ENCODE results near the gene USP3. TPM values are rescaled to one million over a fixed set of nuclear protein-coding genes. Genes with fewer than 3 reads are reported as not detected.

Gene USP3
- total and polyA plus RNA-seq, 2 donors: 20.6 to 77.4 TPM

DNA sequence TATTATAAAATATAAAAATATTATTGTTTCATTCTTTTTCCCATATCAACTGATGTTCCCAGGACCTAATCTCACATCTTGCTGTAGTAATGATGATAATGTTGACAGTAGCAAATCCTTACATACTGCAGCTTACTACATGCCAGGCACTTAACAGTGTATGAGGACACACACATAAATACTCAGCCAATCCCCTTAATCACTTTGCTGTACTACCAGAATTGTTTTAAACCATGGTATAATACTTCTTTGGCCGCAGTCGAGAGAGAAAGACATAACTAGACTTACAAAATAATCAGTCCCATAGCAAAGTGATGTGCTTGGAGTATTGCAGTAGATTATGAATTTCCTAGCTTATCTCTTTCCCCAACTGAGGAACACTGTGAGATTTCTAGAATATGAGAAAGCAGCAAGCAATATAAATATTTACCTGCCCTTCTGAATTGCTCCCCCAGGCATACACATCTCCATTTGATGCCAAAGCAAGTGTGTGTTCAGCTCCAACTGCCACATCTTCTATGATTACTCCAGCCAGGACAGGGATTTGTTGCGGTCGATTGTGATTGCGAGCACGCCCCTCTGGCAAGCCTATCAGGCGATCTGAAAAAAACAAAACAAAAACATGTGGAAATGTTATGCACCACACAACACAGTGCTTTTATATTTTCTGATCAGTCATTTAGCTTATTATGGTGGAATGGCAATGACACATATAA, 125.8 kb downstream of the USP3 start:
- H3K27ac ChIP-seq (ENCODE audit: low read depth): no peak overlapping the region
- 65% methylated on average over 7 of the region's 7 CpGs for WGBS
- peaks cover 13% of the 10 kb centered on the region for H3K36me3 ChIP-seq (ENCODE audit: insufficient read depth)
- H3K4me1 ChIP-seq (ENCODE audit: insufficient read depth): no peaks in the 10 kb centered on the region
- no peak overlapping the region for H3K4me3 ChIP-seq (ENCODE audit: low read depth, low read length)
- no peak for DNase-seq (ENCODE audit: extremely low spot score)

GRCh38 chr15:63633312-63633711, 128.9 kb downstream of the USP3 start:
- no peak for DNase-seq (ENCODE audit: extremely low spot score)
- no peaks in the 10 kb centered on the region for H3K4me1 ChIP-seq (ENCODE audit: insufficient read depth)
- no peak overlapping the region for H3K4me3 ChIP-seq (ENCODE audit: low read depth, low read length)
- 90% methylated on average over 2 of the region's 2 CpGs for WGBS
- H3K36me3 ChIP-seq (ENCODE audit: insufficient read depth): peaks cover 5% of the 10 kb centered on the region
- no peak overlapping the region for H3K27ac ChIP-seq (ENCODE audit: low read depth)

- WGBS: 80% methylated on average over 1 of the region's 1 CpG
Observed at GRCh38 chr15:63634154-63634553, 129.8 kb downstream of the USP3 start.

GRCh38 chr15:63636518-63637061, 132.2 kb downstream of the USP3 start:
- H3K36me3 ChIP-seq (ENCODE audit: insufficient read depth): peaks cover 12% of the 10 kb centered on the region
- no peak for DNase-seq (ENCODE audit: extremely low spot score)
- H3K4me1 ChIP-seq (ENCODE audit: insufficient read depth): no peaks in the 10 kb centered on the region
- WGBS: 96% methylated on average over 9 of the region's 9 CpGs
- no peak overlapping the region for H3K4me3 ChIP-seq (ENCODE audit: low read depth, low read length)
- no peak overlapping the region for H3K27ac ChIP-seq (ENCODE audit: low read depth)

More at GRCh38 chr15:63634154-63634553, 129.8 kb downstream of the USP3 start:
- no peaks in the 10 kb centered on the region for H3K4me1 ChIP-seq (ENCODE audit: insufficient read depth)
- H3K27ac ChIP-seq (ENCODE audit: low read depth): no peak overlapping the region
- peaks cover 5% of the 10 kb centered on the region for H3K36me3 ChIP-seq (ENCODE audit: insufficient read depth)
- no peak overlapping the region for H3K4me3 ChIP-seq (ENCODE audit: low read depth, low read length)
- no peak for DNase-seq (ENCODE audit: extremely low spot score)

GRCh38 chr15:63638839-63639238, 134.4 kb downstream of the USP3 start:
- DNase-seq (ENCODE audit: extremely low spot score): no peak
- Histone ChIP-seq H3K27ac (ENCODE audit: low read depth) (no peak overlapping the region), H3K4me3 (ENCODE audit: low read depth, low read length) (no peak overlapping the region), H3K4me1 (ENCODE audit: insufficient read depth) (no peaks in the 10 kb centered on the region), H3K36me3 (ENCODE audit: insufficient read depth) (peaks cover 11% of the 10 kb centered on the region)
- 89% methylated on average over 1 of the region's 1 CpG for WGBS

GRCh38 chr15:63640146-63640545, 135.8 kb downstream of the USP3 start:
- Histone ChIP-seq H3K36me3 (ENCODE audit: insufficient read depth) (peaks cover 11% of the 10 kb centered on the region), H3K4me1 (ENCODE audit: insufficient read depth) (no peaks in the 10 kb centered on the region), H3K4me3 (ENCODE audit: low read depth, low read length) (no peak overlapping the region), H3K27ac (ENCODE audit: low read depth) (no peak overlapping the region)
- no peak for DNase-seq (ENCODE audit: extremely low spot score)
- WGBS: 95% methylated on average over 3 of the region's 3 CpGs

Other genes with a start within 250 kb of the USP3 start
- gene APH1B, start 227.0 kb upstream of the USP3 start, total RNA-seq: 20.2 TPM
- gene APH1B, start 227.0 kb upstream of the USP3 start, polyA plus RNA-seq: 10.9 TPM
- 5.8 TPM for gene CA12, start 122.7 kb upstream of the USP3 start, total RNA-seq
- 14.9 TPM for gene CA12, start 122.7 kb upstream of the USP3 start, polyA plus RNA-seq
- 26.2 TPM for gene FBXL22, start 92.8 kb downstream of the USP3 start, total RNA-seq
- 100 TPM for gene FBXL22, start 92.8 kb downstream of the USP3 start, polyA plus RNA-seq

Data from urinary bladder (tissue), 4 donors.